ENCODE data around the gene RGS14. TPM values are rescaled to one million over a fixed set of nuclear protein-coding genes. Genes with fewer than 3 reads are reported as not detected.

Gene RGS14
- total RNA-seq: 10 to 100 TPM; 10.2 to 29.6 (median 16.4) TPM

DNA sequence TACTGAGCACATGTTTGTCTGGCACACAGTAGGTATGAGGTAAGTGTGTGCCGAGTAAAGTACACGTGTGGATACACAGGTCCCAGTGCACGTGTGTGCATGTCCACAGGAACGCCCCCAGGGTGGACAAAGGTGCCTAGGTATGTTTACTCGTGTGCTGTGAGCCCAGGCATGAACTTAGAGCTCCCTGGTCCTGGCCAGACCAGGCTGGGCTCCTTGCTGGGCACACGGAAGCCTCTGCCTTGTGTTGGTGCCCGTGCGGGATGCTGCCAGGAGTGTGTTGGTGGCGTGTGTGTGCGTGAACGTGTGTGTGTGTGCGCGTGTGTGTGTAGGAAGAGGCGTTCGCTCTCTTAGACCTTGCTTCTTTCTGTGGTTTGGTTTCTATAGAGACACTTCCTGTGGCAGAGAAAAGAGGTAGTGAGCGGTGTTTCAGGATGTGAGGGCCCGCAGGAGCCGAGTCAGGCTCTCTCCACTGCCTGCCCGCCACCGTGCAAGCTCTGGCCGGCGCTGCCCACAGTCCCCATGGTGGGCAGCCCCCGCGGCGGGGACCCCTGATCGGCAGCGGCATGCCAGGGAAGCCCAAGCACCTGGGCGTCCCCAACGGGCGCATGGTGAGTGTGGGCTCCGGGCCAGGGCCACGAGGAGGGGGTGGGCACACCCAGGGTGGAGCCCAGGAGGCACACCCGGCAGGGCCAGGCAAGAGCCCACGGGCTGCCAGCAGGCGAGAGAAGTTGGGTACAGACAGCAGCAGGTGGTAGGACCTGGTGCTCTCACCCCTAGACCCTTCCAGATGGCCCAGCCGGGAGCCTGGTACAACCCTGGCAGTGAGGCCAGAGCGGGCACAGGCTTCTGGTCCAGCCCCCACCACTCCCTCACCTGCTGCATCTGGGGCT lies at the start of gene RGS14:
Gene RGS14 (plus strand): TSS at position 466 of the 893 bp plus-strand sequence. CDS start 101 bp downstream, at position 567.
- Histone ChIP-seq H3K4me3 (peak within 1 kb of the TSS in 2 of 4 donors; percentile 50 to 53), H3K27ac (peak within 1 kb of the TSS in 2 of 4 donors; percentile 22 to 47), H3K4me1 (peaks cover 0 to 29% (median 11%) of the 10 kb centered on the region in 4 donors), H3K36me3 (no peaks in the 10 kb centered on the region), H3K9me3 (no peaks in the 10 kb centered on the region), H3K27me3 (no peaks in the 10 kb centered on the region)
- no peak for TF ChIP-seq CTCF (IDR thresholded peaks at IDR 0.05)
- TF ChIP-seq POLR2A (IDR thresholded peaks at IDR 0.05): no peak
- TF ChIP-seq EP300 (IDR thresholded peaks at IDR 0.05): no peak
- 53 to 54% methylated on average over 17 to 33 of the region's 37 CpGs for WGBS, 2 donors
- DNase-seq (ENCODE audit: low spot score in 2 of 2): peak in 1 of 2 donors; percentile 27

DNA sequence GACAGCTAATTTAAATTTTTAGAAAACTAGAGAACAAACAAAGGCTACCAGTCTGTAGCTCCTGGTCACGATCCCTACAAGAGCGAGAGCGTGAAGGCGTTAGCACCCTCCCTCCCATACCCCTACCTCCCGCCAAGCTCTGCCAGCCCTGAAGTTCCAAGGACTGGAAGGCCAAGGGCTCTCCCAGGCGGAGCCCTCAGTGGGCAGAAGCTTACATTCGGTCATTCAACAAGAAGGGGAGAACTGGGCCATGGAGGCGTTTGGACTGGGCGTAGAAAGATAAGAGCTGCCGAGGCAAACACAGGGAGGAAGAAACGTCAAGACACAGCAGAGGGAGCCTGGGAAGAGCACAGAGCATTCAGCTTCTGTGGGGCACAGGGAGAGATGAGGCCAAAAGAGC lies 49.0 kb upstream of the RGS14 start:
- Histone ChIP-seq H3K4me1 (peaks cover 0 to 56% (median 32%) of the 10 kb centered on the region in 4 donors), H3K27ac (no peak overlapping the region), H3K36me3 (peaks cover 0 to 38% (median 0%) of the 10 kb centered on the region in 3 donors), H3K4me3 (no peak overlapping the region), H3K9me3 (no peaks in the 10 kb centered on the region), H3K27me3 (no peaks in the 10 kb centered on the region)
- no peak for DNase-seq (ENCODE audit: low spot score in 2 of 2)
- 83 to 86% methylated on average over 11 of the region's 11 CpGs for WGBS, 2 donors
- TF ChIP-seq EP300 (IDR thresholded peaks at IDR 0.05): no peak
- TF ChIP-seq POLR2A (IDR thresholded peaks at IDR 0.05): no peak
- no peak for TF ChIP-seq CTCF (IDR thresholded peaks at IDR 0.05)

DNA sequence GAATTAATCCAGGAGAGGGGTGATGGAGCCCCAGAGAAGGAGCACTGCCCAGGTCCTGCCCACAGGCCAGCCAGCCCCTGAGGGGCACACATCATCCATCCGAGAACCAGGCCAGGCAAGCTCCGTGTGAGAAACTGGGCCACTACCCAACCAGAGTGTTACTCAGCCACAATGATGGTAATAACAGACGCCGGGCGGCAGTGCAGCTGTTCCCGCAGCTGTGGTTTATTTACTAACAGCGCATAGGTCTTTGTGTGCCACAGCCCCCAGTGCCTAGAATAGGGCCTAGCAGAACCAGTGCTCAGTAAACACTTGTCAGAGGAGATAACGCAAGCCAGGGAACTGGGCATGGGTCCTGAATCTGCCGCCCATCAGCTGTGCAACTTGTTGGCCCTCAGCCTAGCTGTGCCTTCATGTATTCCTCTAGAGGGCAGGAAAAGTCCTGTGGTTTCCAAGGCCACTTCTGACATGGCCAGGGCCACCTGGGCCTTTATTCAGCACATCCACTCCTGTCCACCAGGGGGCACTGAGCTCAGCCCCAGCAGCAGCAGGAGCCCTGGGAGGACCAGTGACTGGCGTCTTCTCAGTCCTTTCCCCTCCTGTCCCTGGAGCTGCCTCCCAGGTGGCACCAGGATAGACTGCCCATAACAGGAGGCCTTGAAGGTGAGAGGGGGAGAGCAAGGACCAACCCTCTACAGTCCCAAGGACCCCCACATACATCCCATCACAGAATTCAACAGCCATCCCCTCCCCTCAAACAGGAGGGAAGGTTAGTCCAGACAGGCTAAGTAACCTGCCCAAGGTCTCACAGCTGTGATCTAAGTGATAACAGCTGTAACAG lies 48.2 kb upstream of the RGS14 start:
- Histone ChIP-seq H3K27ac (no peak overlapping the region), H3K27me3 (no peaks in the 10 kb centered on the region), H3K4me3 (no peak overlapping the region), H3K9me3 (no peaks in the 10 kb centered on the region), H3K36me3 (peaks cover 0 to 38% (median 0%) of the 10 kb centered on the region in 3 donors), H3K4me1 (peaks cover 0 to 51% (median 27%) of the 10 kb centered on the region in 4 donors)
- 72 to 75% methylated on average over 9 of the region's 10 CpGs for WGBS, 2 donors
- no peak for DNase-seq (ENCODE audit: low spot score in 2 of 2)
- TF ChIP-seq POLR2A (IDR thresholded peaks at IDR 0.05) (no peak), EP300 (IDR thresholded peaks at IDR 0.05) (no peak), CTCF (IDR thresholded peaks at IDR 0.05) (peak; percentile 55 to 74 (median 71))

DNA sequence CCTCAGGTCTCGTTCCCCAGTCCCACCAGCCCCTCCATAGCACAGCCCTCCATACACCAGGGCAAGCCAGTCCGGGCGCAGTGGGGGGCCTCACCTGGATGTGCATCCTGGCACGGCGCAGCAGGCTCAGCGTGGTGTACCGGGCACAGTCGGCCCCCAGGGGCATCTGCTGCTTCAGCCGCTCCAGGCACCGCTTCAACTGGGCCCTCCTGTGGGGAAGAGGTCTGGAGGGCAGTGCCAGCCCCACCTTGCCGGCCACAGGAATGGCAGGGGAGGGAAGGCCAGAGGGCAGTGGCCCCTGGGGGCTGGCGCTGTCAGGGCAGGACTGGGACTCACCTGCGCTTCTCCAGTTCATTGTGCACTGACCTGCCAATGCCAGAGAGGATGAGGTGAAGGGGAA lies 47.4 kb upstream of the RGS14 start:
- no peak for TF ChIP-seq CTCF (IDR thresholded peaks at IDR 0.05)
- no peak for TF ChIP-seq EP300 (IDR thresholded peaks at IDR 0.05)
- no peak for TF ChIP-seq POLR2A (IDR thresholded peaks at IDR 0.05)
- Histone ChIP-seq H3K36me3 (peaks cover 0 to 35% (median 0%) of the 10 kb centered on the region in 3 donors), H3K27me3 (no peaks in the 10 kb centered on the region), H3K9me3 (no peaks in the 10 kb centered on the region), H3K4me1 (peaks cover 0 to 44% (median 21%) of the 10 kb centered on the region in 4 donors), H3K4me3 (no peak overlapping the region), H3K27ac (no peak overlapping the region)
- 81 to 92% methylated on average over 4 to 8 of the region's 13 CpGs for WGBS, 2 donors
- DNase-seq (ENCODE audit: low spot score in 2 of 2): no peak

Measured in tibial nerve (tissue), 4 donors.